ENCODE measurements around the gene HERPUD1. TPM values are rescaled to one million over a fixed set of nuclear protein-coding genes. Genes with fewer than 3 reads are reported as not detected.

The HERPUD1 gene
- total RNA-seq, 1 experiment from 2014 or later: 35.3 TPM

DNA sequence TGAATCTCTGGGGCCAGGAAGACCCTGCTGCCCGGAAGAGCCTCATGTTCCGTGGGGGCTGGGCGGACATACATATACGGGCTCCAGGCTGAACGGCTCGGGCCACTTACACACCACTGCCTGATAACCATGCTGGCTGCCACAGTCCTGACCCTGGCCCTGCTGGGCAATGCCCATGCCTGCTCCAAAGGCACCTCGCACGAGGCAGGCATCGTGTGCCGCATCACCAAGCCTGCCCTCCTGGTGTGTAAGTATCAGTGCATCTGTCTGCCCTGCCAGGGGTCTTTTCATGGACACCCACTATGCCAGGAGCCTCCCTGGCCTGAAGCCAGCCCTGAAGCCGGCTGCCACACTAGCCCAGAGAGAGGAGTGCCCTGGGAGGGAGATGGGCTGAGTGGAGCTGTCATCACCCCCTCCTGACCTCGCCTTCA is 29.9 kb downstream of the HERPUD1 start, which contains the start of gene CETP:
CETP (plus strand) TSS at position 100 of the 431 bp plus-strand sequence; CDS start at position 130, 30 bp downstream.
- H3K27ac ChIP-seq: no peak within 1 kb of the TSS
- H4K20me1 ChIP-seq (ENCODE audit: insufficient read depth): no peaks in the 10 kb centered on the region
- CTCF ChIA-PET: no interaction called here
- H3K27me3 ChIP-seq (ENCODE audit: insufficient read depth, low read depth): no peaks in the 10 kb centered on the region
- no peaks in the 10 kb centered on the region for H3K79me2 ChIP-seq (ENCODE audit: low read depth)
- H3K9me3 ChIP-seq (ENCODE audit: insufficient read depth, low read depth): no peaks in the 10 kb centered on the region
- DNase-seq: no peak
- H3K4me1 ChIP-seq (replicated peaks; ENCODE audit: insufficient read depth): peaks cover 17% of the 10 kb centered on the region
- peaks cover 11% of the 10 kb centered on the region for H3F3A ChIP-seq (ENCODE audit: insufficient read depth, low read depth)
- POLR2A ChIA-PET (ENCODE audit: unreplicated experiment): no interaction called here
- H3K9me2 ChIP-seq (ENCODE audit: insufficient read depth): no peaks in the 10 kb centered on the region
- no peaks in the 10 kb centered on the region for H3K36me3 ChIP-seq (ENCODE audit: low read depth)
- no TSS peak for BruUV-seq (replicated peaks)
- H3K4me2 ChIP-seq: no peak within 1 kb of the TSS
- H3K4me3 ChIP-seq: no peak within 1 kb of the TSS
- TF ChIP-seq EZH2 (IDR thresholded peaks at IDR 0.05; ENCODE audit: low read depth): no peak
- TF ChIP-seq, protein P1, sequence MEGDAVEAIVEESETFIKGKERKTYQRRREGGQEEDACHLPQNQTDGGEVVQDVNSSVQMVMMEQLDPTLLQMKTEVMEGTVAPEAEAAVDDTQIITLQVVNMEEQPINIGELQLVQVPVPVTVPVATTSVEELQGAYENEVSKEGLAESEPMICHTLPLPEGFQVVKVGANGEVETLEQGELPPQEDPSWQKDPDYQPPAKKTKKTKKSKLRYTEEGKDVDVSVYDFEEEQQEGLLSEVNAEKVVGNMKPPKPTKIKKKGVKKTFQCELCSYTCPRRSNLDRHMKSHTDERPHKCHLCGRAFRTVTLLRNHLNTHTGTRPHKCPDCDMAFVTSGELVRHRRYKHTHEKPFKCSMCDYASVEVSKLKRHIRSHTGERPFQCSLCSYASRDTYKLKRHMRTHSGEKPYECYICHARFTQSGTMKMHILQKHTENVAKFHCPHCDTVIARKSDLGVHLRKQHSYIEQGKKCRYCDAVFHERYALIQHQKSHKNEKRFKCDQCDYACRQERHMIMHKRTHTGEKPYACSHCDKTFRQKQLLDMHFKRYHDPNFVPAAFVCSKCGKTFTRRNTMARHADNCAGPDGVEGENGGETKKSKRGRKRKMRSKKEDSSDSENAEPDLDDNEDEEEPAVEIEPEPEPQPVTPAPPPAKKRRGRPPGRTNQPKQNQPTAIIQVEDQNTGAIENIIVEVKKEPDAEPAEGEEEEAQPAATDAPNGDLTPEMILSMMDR (conservative IDR thresholded peaks at IDR 0.05): no peak
- H2AFZ ChIP-seq: no peak within 1 kb of the TSS
- intact Hi-C loops (cut with micrococcal nuclease; ENCODE audit: unreplicated experiment): no loop called here

DNA sequence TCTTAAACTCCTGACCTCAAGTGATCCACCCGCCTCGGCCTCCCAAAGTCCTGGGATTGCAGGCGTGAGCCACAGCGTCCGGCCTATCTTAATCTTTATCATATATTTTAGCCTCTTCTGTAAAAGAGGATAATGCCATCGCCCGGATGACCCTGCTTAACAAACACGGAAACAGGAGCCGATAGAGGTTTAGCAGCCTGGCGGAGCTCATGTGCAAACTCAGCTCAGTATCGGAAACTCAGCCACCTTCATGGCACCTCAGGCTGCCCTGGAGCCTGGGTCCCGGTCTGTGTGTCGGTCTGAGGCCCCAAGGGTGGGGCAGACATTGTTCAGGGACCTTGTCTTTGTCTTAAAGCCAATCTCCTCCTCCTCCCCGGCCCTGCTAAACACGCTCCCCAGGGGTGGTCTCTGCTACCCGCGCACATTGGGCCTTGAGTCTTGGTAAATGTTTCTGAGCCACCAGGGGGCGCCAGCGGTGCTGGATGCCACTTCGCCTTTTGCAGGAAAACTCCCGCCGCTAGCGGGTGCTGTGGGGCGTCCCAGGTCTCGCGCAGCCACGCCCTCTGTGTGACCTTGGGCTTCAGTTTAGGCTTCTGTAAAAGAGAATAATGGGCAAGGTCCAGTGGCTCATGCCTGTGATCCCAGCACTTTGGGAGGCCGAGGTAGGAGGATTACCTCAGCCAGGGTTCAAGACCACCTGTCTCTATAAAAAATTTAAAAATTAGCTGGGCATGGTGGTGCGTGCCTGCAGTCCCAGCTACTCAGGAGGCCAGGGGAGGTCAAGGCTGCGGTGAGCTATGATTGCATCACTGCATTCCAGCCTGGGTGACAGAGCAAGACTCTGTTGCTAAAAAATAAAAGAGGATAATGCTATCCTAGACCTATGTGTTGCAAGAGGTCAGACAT is 32.6 kb downstream of the HERPUD1 start:
- peak overlapping the region; percentile 38; the same call in 1 of the 2 replicates for H3K27ac ChIP-seq
- H3K4me2 ChIP-seq: peak overlapping the region; percentile 31; the same call in 1 of the 2 replicates
- no peaks in the 10 kb centered on the region for H3K9me2 ChIP-seq (ENCODE audit: insufficient read depth)
- no peaks in the 10 kb centered on the region for H3K36me3 ChIP-seq (ENCODE audit: low read depth)
- no TSS peak for BruUV-seq (replicated peaks)
- H3K79me2 ChIP-seq (ENCODE audit: low read depth): no peaks in the 10 kb centered on the region
- ChIA-PET POLR2A (ENCODE audit: unreplicated experiment) (interaction anchor here (0.6 kb wide), 1 partner anchor 20 kb away, joined by 3 read pairs; no protein-coding TSS in a partner anchor), CTCF (interaction anchor here (0.7 to 1.2 kb wide), 3 partner anchors 10 to 49 kb away, joined by 3 read pairs; no protein-coding TSS in a partner anchor)
- no peaks in the 10 kb centered on the region for H3K27me3 ChIP-seq (ENCODE audit: insufficient read depth, low read depth)
- H3K9me3 ChIP-seq (ENCODE audit: insufficient read depth, low read depth): no peaks in the 10 kb centered on the region
- DNase-seq: peak; percentile 77 to 78
- intact Hi-C loops (cut with micrococcal nuclease; ENCODE audit: unreplicated experiment): no loop called here
- H3K4me1 ChIP-seq (replicated peaks; ENCODE audit: insufficient read depth): peaks cover 17% of the 10 kb centered on the region
- no peak overlapping the region for H2AFZ ChIP-seq
- no peak overlapping the region for H3K4me3 ChIP-seq
- H4K20me1 ChIP-seq (ENCODE audit: insufficient read depth): no peaks in the 10 kb centered on the region
- H3F3A ChIP-seq (ENCODE audit: insufficient read depth, low read depth): peaks cover 11% of the 10 kb centered on the region
- TF ChIP-seq, protein P1 (conservative IDR thresholded peaks at IDR 0.05): peak; percentile 96
- no peak for TF ChIP-seq EZH2 (IDR thresholded peaks at IDR 0.05; ENCODE audit: low read depth)

DNA sequence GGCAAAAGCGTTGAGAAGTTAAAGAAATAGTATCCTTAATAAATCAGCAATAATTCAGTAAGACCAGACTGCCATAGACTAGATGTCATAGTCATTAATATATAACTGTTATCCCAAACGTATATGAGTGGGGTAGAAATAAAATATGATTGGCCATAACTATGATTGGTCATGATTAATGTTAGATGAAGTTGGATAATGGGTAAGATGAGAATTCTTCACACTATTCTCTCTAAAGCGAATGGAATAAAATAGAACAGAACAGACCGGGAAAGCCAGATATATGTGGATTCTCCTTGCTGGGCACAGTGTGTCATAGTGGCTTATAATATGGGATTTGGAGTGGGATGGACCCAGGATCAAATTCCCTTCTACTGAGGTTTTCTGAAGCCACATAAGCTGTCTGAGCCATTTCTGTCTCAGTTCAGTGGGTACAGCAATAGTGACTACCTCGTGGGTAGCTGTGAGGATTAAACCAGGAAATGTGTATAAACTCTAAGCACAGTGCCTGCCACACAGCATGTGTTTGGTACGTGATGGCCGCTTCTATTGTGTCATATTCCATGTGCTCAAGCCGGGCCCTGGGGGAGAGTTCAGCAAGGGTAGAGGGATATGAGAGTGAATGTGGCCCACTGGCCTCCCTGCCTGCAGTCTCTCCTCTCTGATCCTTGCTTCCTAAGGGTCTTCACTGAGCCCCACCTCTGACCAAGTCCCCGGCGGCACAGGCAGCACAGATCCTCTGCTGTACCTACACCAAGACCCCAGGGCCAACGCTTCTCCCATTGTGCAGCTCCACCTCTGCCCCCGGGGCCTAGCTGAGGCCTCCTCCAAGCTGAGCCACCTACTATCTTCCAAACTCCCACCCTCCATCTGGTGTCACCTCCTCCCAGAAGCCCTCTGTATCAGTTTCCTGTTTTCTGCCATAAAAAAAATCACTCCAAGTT is 33.5 kb downstream of the HERPUD1 start:
- ChIA-PET CTCF (interaction anchor here (0.7 to 1.2 kb wide), 3 partner anchors 19 to 71 kb away, joined by 3 read pairs; no protein-coding TSS in a partner anchor), POLR2A (ENCODE audit: unreplicated experiment) (no interaction called here)
- H4K20me1 ChIP-seq (ENCODE audit: insufficient read depth): no peaks in the 10 kb centered on the region
- no peaks in the 10 kb centered on the region for H3K79me2 ChIP-seq (ENCODE audit: low read depth)
- H3K27me3 ChIP-seq (ENCODE audit: insufficient read depth, low read depth): no peaks in the 10 kb centered on the region
- no peak for DNase-seq
- no peaks in the 10 kb centered on the region for H3K9me2 ChIP-seq (ENCODE audit: insufficient read depth)
- no TSS peak for BruUV-seq (replicated peaks)
- no peak overlapping the region for H3K27ac ChIP-seq
- no peaks in the 10 kb centered on the region for H3K9me3 ChIP-seq (ENCODE audit: insufficient read depth, low read depth)
- H3K36me3 ChIP-seq (ENCODE audit: low read depth): no peaks in the 10 kb centered on the region
- TF ChIP-seq, protein P1 (conservative IDR thresholded peaks at IDR 0.05): no peak
- TF ChIP-seq EZH2 (IDR thresholded peaks at IDR 0.05; ENCODE audit: low read depth): no peak
- no peak overlapping the region for H3K4me3 ChIP-seq
- no peak overlapping the region for H2AFZ ChIP-seq
- peaks cover 17% of the 10 kb centered on the region for H3K4me1 ChIP-seq (replicated peaks; ENCODE audit: insufficient read depth)
- peak overlapping the region; percentile 31; the same call in 1 of the 2 replicates for H3K4me2 ChIP-seq
- peaks cover 11% of the 10 kb centered on the region for H3F3A ChIP-seq (ENCODE audit: insufficient read depth, low read depth)
- intact Hi-C loops (cut with micrococcal nuclease; ENCODE audit: unreplicated experiment): no loop called here
